ENCODE data around the gene HOXB7.

HOXB7 gene

DNA sequence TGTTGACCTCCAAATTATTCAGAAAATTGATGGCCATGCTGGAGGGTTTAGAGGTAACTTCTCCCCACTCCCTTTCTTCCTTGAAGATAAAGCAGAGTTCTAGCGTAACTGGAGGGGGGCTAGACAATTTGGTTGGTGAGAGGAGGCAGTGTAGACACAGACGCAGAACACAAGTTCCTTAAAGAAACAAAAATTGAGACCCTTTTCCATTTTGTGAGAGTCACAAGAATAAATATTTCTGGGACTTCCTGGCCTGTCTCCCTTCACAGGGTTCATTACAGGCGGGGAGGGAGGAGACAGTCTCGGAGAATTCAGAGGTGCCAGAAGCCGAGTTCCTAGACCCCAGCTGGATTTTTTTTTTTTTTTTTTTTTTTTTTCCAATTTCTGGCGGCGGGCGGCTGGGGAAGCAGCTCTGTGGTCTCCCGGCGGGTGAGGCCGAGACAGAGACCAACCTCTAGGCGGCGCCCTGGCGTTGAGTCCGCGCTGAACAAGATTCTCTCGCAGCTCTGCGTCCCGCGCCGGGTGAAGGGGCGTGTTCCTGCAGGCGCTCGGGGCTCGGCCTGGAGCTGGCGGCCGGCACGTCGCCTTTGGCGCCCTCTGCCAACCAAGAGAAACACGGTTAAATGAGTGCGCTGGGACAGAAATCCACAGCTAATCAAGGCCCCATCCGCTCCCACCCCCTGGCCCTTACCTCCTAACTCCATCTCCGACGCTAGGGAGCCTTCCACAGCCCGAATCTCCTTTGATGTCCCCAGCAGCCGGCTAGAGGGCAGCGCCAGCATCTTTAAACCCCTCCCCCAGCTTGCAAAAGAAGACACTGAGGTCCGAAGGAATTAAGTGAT lies 25.6 kb upstream of the HOXB7 start:
- DNase-seq = peak; percentile 71

DNA sequence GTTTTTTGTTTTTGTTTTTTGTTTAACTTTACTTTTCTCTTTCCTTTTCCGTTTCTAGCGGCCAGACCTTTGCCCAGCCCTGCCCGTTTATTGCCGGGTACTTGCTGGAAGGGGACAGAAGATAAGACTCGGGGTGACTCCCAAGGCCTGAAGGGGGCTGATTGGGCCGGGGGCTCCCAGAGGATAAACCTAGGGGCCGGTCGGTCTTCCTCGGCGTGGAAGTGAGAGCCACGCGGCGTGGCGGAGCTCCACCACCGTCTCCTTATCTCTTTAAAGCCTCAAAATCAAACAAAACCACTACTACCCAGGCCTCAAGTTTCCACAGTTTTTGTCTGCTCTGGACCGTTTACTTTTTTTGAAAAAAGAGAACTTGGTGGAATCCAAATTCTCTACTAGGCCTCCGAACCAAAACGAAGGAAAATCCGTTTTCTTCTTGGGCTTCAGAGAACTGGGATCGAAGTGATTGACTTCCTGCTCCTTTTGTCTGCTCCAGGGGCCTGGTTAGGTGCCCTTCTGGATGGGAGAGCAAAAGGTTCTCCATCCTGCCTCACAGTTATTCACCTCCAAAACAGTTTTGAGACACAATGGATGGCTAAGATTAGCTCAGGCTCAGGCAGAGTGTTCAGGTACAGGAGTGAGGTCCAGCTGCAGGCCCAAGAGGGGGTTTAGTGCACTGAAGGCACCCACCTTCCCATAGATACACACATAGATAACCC lies 23.8 kb upstream of the HOXB7 start:
- DNase-seq = no peak

DNA sequence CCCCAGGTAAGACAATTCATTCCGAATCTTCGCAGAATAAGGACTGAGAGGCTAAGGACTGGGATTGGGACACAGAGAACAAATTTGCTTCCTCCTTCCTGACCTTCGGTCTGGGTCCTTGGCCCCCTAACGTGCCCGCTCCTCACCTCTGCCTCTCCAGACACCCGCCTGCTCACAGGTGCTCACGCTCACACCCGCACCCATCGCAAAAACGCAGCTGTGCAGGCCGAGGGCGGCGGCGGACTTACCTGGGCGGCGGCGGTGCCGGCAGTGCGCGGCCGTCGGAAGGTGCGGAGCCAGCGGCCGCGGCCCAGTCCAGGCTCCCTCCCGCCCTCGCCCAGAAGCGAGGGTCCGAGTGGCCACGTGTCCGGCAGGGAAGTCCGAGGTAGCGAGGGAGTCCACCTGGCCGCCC lies 22.5 kb upstream of the HOXB7 start:
- DNase-seq = no peak

DNA sequence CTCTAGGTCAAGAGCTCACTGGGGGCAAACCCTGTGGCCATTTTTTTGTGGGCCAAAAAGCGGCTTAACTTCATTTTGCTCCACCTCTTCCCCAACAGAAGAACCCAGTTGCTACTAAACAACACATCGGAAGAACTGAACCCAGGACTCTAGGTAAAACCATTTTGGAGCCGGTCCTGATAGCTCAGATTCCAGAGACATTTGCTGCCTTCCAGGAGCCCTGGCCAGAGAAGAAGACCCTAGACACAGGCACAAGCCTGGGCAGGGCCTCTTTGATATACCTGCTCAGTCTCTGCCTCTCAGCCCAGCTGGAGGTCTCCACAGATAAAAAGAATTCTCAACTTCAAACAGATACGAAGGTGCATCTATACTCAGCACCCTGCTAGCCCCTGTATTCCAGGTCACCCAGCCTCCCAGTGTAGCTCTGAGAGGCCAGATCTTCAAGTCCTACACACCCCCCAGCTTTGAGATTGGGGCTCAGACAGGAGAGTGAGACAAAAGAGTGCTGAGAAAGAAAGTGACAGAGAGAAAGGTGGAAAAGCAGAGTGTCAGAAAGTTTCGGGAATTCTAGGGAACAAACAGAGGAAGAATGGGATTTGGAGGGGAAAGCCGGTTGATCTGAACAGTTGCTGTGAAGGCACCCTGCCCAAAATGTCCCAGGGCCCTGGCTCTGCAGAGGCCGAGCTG lies 21.9 kb upstream of the HOXB7 start:
- no peak for DNase-seq

DNA sequence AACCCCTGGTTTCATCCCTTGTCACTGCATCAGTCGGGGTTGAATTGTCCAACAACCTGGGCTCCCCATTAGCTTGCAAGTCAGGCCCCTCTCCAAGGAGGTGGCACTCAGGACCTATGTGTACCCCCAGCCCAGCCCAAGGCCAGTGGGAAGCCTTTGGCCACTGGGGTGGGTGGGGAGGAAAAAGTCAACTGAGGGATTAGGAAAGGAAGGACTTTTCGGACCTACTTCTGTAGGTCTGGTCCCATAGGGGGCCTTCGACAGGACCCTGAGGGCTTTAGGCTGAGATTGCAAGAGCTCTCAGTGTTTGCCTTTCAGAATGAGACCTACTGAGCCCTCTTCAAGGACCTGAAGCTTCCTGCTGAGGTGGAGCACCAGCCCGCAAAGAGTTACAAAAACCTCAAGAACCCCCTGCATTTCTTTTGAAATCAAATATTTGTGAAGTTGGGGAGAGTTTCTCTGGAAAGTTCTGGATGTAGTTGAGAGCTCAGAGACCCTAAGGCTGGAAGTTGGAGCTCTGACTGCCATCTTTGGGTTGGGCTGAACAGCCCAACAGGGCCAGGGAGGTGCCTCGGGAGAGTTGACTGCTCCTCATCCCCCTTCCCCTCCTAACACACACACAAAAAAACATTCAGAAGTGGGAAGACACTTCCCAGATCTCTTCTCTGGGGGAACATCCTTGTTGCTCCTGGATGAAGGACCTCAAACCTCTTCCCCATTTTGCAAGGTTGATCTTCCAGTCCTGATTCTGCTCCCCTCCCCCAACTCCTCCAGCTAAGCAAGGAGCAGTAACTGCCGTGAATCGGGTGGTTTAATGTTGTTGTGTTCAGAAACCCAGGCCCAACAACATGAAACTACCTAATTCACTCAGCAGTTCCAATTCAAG lies 21.1 kb upstream of the HOXB7 start:
- DNase-seq = no peak

DNA sequence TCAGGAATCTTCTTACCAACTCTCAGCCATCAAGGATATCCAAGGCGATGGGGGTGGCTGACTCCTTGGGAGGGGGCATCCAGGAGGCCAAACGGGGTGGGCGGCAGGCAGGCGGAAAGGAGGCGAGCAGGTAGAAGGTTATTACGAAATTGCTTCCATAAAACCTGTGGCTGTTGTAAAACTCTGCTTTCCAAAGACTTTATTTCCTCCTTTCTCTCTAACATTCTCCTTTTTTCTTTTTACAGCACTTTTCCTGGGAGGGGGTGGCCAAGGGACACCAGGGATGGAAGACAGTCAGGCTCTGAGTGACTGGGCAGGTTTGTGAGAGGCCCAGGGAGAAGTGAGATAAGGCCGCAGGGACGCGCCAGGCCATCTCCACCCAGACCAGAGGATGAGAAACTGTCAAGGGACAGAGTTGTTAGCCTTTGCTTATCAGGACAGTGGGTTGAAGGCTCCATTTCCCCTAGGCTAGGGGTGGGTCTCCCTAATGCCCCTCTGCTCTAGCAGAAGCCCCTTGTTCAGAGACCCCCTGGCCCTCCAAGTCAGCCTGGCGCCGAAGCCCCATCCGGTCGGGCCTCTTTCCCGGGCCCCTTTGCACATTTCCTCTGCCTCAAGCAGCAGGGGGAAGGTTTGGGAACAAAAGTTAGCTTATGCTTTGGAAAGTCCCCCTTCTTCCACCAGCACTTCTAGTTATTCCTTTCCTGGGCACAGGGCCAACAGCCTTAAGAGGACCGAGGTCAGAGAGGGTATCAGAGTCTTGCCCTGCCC lies 20.3 kb upstream of the HOXB7 start:
- no peak for DNase-seq

DNA sequence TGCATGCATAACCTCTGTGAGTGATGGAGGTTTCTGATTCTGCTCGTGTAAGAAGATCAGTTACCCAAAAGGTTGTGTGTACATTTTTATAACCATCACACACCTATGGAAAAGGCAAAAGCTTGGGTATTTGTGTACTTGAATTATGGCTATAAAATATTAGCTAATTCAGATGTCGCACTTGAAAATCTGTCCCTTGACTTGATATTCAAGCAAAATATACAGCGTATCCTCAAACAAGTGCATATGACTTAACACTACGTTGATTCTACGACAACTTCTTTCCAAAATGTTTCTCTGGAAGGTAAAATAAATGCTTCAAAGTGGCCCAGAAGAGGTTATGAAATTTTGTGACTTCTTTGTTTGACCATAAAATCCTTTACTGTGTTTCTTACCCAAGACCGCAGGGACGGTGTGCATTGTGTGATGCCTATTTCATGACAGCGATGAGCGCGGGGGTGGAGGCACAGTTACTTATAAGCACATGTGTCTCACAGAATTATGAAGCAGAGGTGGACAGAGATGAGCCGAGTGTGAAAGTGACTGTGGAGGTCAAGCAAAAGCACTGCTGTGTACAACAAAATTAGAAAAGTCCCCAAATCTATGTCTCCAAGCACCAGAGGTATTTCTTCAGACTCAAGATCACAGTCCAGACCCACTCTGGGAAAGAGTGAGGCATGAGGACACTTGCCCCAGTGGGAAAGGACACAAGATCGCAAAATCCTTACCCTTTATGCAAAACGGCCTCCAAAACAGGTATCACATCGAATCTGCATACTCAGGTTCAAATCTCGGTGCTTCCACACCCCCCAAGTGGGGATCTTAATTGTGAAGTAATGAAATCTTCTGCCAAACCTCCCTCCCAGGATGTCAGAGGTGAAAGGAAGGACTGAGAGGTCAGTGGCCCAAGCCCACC lies 19.4 kb upstream of the HOXB7 start:
- DNase-seq = no peak

DNA sequence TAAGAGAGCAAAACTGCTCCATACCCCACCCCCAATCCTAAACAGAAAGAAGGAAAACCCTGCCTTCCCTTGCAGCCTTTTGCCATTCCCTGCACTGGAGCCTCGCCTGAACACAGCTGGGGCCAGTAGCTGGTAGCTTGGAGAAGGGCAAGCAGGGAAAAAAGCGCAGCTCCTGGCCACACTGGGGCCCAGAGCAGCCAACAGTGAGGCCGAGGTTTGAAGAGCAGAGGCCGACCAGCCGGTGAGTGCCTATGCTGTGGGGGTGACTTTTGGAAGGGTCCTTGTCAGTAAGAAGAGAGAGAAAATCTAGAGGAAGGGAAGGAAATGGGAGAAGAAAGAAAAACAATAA lies 18.6 kb upstream of the HOXB7 start:
- DNase-seq = no peak

DNA sequence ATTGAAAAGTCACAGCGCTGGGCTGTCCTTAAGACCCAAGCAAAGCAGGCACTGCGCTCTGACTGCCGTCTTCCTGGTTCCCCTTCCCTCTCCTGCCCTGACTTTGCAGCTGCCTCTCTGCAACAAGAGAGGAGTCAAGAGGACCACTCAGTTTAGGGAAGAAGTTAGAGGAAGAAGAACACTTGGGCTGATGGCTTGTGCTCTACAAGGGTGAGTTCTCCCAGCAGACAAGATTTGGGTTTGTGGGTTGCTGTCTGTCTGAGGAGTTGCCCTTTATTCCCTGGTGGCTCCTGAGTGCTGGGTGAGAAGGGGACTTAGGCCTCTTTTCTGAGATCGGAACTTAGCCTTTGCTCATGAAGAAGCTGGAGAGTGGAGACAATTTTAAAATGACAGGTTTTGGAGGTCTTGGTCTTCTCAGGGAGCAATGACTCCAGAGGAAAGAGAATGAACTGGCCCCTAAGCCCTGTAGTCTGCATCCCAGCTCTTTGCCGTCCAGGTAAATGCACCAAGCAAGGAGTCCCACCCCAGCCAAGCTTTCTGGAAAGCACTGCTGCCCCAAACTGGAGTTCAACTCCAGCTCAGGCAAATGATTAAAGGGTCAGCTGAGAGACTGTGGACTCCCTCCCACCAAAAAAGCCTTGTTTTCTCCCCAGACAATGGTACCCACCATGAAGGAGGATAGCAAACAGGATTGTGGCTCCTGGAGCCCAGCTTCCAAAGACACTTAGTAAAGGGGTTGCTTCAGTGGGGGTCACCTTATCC lies 18.0 kb upstream of the HOXB7 start:
- DNase-seq = no peak

DNA sequence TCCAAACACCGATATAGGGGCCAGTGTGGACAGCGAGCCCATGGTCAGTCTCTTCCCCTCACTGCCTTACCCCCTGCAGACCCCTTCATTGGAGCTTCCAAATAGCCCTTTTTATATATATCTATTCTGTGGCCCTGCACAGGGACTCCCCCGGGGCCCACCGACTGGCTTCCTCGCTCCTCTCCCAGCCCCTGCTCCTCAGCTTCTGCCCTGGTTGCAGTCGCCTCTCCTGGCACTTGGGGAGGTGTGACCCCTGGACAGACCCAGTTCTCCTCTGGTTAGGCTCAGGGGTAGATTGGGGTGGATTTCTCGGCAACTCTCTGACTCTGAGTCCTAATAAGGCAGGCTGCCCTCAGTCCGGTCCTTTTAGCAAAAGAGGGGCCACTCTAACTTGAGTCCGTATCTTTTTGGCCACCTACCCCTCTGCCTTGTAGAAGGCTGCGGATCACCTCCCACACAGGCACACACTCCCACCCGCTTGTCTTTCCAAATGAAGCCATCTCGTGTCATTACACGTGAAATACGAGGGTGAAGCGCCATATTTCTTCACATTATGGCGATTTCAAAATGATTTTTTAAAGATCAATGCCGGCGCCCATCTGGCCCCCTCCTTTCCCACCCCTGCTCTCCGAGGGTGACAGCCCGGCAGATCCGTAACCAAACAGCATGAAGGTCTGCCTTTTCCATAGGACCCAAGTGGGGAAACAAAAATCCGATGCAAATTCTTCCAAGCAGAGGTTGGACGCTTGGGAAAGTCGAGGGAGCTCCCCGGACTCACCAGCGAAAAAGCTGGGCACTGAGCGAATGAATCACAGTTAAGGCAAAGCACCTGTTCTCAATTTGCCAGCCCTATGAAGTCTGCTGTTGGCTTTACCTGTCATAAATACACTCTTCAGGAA lies 17.1 kb upstream of the HOXB7 start:
- DNase-seq = no peak

DNA sequence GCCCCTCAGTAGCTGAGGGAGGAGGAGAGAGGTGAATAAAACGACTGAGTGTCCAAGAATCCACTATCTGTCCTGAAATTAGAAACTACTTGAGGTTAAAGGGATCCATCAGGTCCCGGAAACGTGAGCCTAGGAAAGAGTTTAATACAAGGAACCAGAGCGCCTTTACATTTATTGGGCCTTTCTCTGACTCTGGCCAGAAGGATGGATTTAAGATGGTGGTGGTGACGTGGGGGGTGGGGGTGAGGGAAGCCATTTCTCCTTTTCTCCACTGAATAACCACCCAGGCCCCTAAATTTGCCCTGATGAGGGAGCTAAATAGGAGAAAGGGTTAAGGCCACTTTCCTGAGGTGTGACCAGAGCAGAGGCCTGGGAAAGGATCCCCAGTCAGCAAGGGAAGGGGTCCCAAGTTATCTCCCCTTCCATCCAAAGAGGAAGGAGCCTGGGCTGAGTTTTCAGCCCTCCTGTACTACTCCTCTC lies 16.3 kb upstream of the HOXB7 start:
- DNase-seq = no peak

DNA sequence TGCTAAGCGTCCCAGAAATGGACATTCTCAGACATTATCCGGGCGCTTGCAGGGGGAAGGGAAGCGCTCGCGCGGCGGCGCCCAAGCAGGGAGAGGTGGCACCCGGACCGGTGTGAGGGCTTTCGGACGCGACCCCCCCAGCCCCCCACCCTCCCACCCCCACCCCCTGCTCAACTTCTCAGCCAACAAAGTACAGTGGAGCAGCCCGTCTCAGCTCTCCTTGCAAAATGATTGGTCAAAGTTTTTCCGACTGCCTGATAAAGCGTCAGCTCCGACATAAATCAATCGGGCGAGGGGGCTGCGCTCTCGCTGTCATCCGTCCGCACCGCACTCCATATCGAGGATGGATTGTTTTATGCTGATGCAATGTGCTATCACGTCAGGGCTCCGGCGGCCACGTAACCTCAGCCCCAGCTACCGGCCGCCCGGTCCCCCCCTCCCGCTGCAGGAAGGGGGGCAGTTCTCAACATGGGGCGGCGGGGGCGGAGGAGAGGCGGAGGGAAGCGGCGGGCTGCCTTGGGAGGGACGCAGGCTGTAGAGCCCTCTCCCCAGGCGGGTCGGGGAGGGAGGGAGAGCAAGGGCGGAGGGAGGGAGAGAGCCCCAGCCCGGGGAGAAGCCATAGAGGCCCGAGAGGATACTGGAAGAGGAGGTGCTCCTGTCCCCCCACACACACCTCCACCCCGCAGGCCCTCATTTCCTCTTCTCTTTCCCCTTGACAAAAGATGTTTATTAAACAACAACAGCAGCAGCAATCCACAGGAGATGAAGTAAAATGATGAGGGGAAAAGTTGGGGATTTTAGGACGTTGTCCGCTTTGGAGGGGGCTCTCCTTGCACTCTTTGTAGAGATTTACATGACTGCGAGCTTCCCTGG lies 15.7 kb upstream of the HOXB7 start, which contains the start of gene HOXB9:
HOXB9 (minus strand) TSS at position 114 of the 873 bp plus-strand sequence; CDS start at position 25, 89 bp downstream.
- DNase-seq = peak; percentile 45

DNA sequence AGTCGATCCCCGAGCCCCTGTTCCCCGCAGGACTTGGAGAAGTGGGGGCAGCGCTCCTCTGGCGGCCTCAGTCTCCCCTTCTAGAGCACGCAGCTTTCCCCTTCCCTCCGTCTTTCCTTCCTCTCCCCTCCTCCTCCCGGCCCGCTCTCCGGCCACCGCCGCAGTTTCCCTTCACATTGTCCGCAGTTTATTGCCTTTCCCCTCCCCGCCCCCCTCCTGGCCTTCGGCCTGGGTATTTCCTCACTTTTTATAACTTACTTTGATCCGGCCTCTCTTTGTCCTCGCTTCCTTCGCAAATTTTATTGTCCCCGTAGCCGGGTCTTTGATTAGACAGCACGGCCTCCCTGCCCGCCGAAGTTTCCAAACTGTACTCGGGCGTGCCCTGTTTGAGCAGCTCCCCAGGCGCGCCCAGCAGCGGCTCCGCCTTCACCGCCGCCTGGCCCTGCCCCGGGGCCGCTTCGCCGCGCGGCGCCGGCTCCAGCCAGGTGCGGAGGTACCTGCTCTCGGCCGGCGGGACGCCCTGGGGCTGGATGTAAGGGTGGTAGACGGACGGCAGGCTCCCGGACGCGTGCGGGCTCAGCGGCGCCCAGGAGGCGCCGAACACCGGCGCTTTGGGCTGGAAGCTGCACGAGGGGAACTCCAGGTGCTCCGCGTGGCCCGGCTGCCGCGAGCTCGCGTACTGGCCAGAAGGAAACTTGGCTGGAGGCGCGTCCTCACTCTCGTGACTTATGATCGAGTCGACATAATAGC lies 14.9 kb upstream of the HOXB7 start:
- DNase-seq = peak; percentile 39

DNA sequence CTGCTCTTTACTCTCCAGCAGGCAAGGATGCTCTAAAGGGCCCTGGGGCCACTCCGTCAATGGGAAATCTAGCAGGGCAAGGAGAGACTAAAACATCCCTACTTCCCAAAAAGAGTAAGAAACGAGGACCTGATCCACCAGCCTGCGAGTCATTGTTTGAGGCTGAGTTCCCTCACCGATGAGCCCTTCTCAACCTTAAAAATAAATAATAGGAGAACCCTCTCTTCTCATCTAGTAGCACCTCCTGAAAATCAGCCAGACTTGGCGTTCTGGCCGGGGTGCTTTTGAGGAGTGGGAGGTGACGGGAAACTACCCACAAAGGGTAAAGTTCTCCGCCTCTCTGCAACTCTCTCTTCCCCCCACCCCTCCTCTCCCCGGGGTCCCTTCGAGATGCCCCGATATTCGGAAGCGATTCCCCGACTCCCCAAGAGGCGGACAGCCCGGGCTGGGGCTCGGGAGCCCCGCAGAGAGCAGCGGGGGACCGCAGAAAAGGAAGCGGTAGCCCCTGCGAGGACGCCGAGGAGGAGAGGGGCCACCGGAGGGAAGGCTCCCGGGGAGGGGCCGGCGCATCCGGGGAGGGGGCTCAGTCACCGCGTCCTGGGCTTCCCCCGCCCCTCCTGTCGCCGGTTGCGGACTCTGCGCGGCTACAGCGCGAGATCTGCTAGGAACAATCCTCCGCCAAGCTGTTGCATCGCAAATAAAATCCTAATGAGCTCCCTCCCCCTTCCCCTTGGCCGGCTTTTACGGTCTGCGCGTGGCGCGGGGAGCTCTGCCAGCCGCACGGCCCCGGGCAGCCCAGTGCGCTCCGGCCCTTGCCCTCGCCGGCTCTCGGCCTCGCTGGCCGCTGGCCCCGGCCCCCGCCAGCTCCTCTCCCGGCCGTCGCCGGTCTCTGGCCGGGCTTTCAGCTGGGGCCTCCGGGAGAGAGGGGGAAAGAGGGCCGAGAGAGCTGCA lies 14.0 kb upstream of the HOXB7 start:
- DNase-seq = peak; percentile 24

DNA sequence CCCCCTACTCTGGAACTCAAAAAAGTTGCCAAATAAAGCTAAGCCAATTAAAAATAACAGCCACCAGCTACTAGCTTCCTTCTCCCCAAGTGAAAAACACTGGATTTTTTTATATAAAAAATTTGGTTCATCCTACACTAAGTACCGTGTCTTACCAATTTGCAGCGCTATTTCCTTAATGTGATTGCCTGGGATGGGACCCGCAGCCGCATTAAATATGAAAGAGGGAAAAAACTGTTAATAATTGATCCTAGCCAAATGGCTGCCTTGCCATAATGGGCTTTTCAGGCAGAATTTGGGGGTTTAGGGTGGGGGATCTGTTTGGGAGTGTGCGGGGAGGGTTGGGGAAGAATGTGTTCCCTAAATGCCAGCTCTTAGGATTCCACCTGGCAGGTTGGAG lies 13.3 kb upstream of the HOXB7 start:
- no peak for DNase-seq

DNA sequence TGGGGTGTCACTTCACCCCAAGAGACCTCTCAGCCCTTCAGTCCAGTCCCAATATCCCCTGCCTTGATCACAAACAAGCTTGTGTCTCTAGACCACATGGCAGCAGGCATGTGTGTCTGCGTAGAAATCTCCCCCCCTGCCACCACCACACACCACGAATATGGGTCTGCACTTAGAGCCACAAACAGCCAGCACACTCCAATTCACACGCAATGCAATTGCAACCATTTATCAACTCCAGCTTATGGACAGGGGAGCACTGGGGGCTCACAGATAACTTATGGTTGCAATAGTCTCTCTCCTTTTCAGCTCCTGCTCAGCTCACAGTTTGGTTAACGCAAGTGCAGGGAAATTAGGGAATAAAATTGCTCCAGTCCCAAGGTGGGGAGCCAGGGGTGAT lies 12.8 kb upstream of the HOXB7 start:
- no peak for DNase-seq
